ENCODE results near the gene TSPAN32. TPM values are rescaled to one million over a fixed set of nuclear protein-coding genes. Genes with fewer than 3 reads are reported as not detected.
"Not testable (repeated sequence)": the region's sequence is repeated elsewhere in the genome, so short reads cannot be mapped to it uniquely, and the experiment has no call there.

Gene TSPAN32
- total RNA-seq, 1 donor: 0.43 TPM

DNA sequence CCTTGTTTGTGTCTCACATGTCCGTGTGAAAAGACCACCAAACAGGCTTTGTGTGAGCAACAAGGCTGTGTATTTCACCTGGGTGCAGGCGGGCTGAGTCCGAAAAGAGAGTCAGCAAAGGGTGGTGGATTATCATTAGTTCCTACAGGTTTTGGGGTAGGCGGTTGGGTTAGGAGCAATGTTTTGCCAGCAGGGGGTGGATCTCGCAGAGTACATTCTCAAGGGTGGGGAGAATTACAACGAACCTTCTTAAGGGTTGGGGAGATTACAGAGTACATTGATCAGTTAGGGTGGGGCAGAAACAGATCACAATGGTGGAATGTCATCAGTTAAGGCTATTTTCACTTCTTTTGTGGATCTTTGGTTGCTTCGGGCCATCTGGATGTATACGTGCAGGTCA, 36.9 kb downstream of the TSPAN32 start:
- H3K4me3 ChIP-seq (ENCODE audit: low read depth, low read length); DNase-seq (ENCODE audit: low read depth): not testable (repeated sequence)

DNA sequence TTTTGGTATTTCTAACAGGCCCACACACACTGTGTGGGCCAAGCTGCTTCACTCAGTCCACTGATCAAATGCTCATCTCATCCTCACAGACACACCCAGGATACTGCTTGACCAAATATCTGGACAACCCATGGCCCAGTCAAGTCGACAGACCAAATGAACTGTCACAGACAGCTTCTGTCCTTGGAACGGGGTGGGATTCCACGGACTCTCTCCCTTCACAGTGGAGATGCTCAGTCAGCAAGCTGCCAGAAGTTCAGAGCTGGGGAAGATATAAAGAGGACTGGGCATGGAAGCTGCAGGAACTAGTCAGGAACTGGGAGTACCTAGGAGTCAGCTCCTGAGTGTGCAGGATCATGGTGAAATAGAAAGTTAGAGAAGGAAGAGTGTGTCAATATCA, 40.7 kb downstream of the TSPAN32 start:
- TF ChIP-seq, protein P1, sequence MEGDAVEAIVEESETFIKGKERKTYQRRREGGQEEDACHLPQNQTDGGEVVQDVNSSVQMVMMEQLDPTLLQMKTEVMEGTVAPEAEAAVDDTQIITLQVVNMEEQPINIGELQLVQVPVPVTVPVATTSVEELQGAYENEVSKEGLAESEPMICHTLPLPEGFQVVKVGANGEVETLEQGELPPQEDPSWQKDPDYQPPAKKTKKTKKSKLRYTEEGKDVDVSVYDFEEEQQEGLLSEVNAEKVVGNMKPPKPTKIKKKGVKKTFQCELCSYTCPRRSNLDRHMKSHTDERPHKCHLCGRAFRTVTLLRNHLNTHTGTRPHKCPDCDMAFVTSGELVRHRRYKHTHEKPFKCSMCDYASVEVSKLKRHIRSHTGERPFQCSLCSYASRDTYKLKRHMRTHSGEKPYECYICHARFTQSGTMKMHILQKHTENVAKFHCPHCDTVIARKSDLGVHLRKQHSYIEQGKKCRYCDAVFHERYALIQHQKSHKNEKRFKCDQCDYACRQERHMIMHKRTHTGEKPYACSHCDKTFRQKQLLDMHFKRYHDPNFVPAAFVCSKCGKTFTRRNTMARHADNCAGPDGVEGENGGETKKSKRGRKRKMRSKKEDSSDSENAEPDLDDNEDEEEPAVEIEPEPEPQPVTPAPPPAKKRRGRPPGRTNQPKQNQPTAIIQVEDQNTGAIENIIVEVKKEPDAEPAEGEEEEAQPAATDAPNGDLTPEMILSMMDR (IDR thresholded peaks at IDR 0.05; ENCODE audit: insufficient read depth, low read depth, low read length): no peak
- H3K4me3 ChIP-seq (ENCODE audit: low read depth, low read length): no peak overlapping the region
- no peak for DNase-seq (ENCODE audit: low read depth)

DNA sequence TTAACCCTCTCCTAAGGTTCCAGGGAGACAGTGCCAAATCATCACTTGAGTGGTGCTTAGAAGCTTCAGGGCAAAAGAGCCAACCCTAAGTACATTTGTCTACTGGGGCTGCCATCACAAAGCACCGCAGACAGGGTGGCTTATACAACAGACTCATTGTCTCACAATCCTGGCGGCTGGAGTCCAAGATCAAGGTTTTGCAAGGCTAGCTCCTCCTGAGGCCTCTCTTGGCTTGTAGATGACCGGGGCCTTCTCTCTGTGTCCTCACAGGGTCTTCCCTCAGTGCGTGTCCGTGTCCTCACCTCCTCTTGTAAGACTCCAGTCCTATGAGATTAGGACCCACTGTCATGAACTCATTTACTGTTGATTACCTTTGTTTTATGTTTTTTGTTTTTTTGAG, 41.2 kb downstream of the TSPAN32 start:
- TF ChIP-seq, protein P1 (IDR thresholded peaks at IDR 0.05; ENCODE audit: insufficient read depth, low read depth, low read length): no peak
- no peak overlapping the region for H3K4me3 ChIP-seq (ENCODE audit: low read depth, low read length)
- no peak for DNase-seq (ENCODE audit: low read depth)

- H3K4me3 ChIP-seq (ENCODE audit: low read depth, low read length): no peak overlapping the region
- TF ChIP-seq, protein P1 (IDR thresholded peaks at IDR 0.05; ENCODE audit: insufficient read depth, low read depth, low read length): no peak
- no peak for DNase-seq (ENCODE audit: low read depth)
Measured at GRCh38 chr11:2343502-2343901, 41.7 kb downstream of the TSPAN32 start.

DNA sequence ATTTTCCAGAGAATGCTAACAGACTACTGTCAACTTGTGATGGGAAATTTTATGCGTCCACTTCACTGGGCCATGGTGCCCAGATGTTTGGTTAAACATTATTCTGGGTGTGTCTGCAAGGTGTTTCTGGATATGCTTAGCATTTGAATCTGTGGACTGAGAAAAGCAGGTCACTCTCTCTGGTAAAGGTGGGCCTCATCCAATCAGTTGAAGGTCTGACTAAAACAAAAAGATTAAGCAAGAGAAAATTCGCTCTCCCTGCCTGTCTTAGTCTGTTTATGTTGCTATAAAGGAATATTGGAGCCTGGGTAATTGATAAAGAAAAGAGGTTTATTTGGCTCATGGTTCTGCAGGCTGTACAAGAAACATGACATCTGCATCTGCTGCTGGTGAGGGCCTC, 43.2 kb downstream of the TSPAN32 start:
- TF ChIP-seq, protein P1 (IDR thresholded peaks at IDR 0.05; ENCODE audit: insufficient read depth, low read depth, low read length): no peak

DNA sequence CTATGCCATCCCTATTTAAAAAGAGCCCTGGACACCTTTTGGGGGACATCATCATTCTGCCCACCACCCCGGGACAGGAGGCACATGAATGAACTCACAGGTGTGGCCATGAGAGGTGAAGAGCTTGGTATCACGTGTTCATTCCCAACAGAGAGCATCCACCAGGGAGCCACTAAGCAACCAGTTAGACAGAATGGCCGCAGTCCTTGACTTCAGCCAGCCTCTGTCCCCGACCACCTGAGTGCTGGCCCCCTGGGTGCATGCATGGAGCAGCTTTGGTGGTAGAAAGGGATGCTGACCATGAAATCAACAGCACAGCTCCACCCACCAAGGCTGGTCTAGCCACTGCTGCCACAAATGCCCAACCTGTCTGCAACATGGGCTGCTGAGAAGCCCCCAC, 44.2 kb downstream of the TSPAN32 start:
- TF ChIP-seq, protein P1 (IDR thresholded peaks at IDR 0.05; ENCODE audit: insufficient read depth, low read depth, low read length): no peak
- DNase-seq (ENCODE audit: low read depth): no peak

More for the DNA sequence above, 43.2 kb downstream of the TSPAN32 start:
- DNase-seq (ENCODE audit: low read depth): no peak
- H3K4me3 ChIP-seq (ENCODE audit: low read depth, low read length): no peak overlapping the region

GRCh38 chr11:2346586-2347307, 44.9 kb downstream of the TSPAN32 start:
- no peak overlapping the region for H3K4me3 ChIP-seq (ENCODE audit: low read depth, low read length)
- TF ChIP-seq, protein P1 (IDR thresholded peaks at IDR 0.05; ENCODE audit: insufficient read depth, low read depth, low read length): no peak
- no peak for DNase-seq (ENCODE audit: low read depth)

More for the DNA sequence above, 44.2 kb downstream of the TSPAN32 start:
- H3K4me3 ChIP-seq (ENCODE audit: low read depth, low read length): no peak overlapping the region

Data from fibroblast of villous mesenchyme (primary cell).